ENCODE results near the gene SLC5A11.
"Not testable (repeated sequence)": the region's sequence is repeated elsewhere in the genome, so short reads cannot be mapped to it uniquely, and the experiment has no call there.

DNA sequence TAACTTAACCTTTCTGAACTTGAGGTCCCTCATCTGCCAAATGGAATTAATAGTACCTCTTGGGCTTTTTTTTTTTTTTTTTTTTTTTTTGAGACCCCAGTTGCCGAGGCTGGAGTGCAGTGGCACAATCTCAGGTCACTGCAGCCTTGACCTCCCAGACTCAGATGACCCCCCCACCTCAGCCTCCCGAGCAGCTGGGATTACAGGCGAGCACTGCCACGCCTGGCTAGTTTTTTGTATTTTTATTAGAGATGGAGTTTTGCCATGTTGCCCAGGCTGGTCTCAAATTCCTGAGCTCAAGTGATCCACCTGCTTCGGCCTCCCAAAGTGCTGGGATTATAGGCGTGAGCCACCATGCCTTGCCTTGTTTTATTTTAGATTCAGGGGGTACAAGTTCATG, 33.0 kb upstream of the SLC5A11 start:
- TF ChIP-seq, protein P1, sequence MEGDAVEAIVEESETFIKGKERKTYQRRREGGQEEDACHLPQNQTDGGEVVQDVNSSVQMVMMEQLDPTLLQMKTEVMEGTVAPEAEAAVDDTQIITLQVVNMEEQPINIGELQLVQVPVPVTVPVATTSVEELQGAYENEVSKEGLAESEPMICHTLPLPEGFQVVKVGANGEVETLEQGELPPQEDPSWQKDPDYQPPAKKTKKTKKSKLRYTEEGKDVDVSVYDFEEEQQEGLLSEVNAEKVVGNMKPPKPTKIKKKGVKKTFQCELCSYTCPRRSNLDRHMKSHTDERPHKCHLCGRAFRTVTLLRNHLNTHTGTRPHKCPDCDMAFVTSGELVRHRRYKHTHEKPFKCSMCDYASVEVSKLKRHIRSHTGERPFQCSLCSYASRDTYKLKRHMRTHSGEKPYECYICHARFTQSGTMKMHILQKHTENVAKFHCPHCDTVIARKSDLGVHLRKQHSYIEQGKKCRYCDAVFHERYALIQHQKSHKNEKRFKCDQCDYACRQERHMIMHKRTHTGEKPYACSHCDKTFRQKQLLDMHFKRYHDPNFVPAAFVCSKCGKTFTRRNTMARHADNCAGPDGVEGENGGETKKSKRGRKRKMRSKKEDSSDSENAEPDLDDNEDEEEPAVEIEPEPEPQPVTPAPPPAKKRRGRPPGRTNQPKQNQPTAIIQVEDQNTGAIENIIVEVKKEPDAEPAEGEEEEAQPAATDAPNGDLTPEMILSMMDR (IDR thresholded peaks at IDR 0.05; ENCODE audit: low read depth, low read length, missing input control) = not testable (repeated sequence)
- TF ChIP-seq, protein P2, sequence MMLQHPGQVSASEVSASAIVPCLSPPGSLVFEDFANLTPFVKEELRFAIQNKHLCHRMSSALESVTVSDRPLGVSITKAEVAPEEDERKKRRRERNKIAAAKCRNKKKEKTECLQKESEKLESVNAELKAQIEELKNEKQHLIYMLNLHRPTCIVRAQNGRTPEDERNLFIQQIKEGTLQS (IDR thresholded peaks at IDR 0.05) = not testable (repeated sequence)
- TF ChIP-seq HNF4G (IDR thresholded peaks at IDR 0.05); FOXA2 (IDR thresholded peaks at IDR 0.05); RAD21 (IDR thresholded peaks at IDR 0.05); SP1 (IDR thresholded peaks at IDR 0.05); TAF1 (conservative IDR thresholded peaks at IDR 0.05); JUND (IDR thresholded peaks at IDR 0.05); YY1 (IDR thresholded peaks at IDR 0.05): not testable (repeated sequence)
- TF ChIP-seq, protein P3, sequence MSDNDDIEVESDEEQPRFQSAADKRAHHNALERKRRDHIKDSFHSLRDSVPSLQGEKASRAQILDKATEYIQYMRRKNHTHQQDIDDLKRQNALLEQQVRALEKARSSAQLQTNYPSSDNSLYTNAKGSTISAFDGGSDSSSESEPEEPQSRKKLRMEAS (IDR thresholded peaks at IDR 0.05) = not testable (repeated sequence)
- TF ChIP-seq, protein P4, sequence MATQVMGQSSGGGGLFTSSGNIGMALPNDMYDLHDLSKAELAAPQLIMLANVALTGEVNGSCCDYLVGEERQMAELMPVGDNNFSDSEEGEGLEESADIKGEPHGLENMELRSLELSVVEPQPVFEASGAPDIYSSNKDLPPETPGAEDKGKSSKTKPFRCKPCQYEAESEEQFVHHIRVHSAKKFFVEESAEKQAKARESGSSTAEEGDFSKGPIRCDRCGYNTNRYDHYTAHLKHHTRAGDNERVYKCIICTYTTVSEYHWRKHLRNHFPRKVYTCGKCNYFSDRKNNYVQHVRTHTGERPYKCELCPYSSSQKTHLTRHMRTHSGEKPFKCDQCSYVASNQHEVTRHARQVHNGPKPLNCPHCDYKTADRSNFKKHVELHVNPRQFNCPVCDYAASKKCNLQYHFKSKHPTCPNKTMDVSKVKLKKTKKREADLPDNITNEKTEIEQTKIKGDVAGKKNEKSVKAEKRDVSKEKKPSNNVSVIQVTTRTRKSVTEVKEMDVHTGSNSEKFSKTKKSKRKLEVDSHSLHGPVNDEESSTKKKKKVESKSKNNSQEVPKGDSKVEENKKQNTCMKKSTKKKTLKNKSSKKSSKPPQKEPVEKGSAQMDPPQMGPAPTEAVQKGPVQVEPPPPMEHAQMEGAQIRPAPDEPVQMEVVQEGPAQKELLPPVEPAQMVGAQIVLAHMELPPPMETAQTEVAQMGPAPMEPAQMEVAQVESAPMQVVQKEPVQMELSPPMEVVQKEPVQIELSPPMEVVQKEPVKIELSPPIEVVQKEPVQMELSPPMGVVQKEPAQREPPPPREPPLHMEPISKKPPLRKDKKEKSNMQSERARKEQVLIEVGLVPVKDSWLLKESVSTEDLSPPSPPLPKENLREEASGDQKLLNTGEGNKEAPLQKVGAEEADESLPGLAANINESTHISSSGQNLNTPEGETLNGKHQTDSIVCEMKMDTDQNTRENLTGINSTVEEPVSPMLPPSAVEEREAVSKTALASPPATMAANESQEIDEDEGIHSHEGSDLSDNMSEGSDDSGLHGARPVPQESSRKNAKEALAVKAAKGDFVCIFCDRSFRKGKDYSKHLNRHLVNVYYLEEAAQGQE (IDR thresholded peaks at IDR 0.05) = not testable (repeated sequence)

Data from liver (tissue), 3 donors.